ENCODE data around the gene LRRC8A.
A peak's percentile ranks its signal among the peaks of the same experiment; 100 is the strongest.
"Not testable (repeated sequence)": the region's sequence is repeated elsewhere in the genome, so short reads cannot be mapped to it uniquely, and the experiment has no call there.

Gene LRRC8A

DNA sequence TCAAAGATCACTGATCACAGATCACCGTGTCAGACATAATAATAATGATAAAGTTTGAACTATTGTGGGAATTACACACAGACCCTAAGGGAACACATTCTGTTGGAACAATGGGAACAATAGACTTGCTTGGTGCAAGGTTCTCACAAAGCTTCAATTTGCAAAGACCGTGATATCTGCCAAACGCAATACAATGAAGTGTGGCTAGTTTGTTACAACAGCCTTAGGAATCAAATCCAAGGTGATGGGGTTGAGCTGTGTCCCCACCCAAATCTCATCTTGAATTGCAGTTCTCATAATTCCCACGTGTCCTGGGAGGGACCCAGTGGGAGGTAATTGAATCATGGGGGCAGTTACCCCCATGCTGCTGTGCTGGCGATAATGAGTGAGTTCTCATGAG, 21.0 kb upstream of the LRRC8A start:
- Histone ChIP-seq H3K4me3 (ENCODE audit: severe bottlenecking) (no peak overlapping the region), H3K27ac (ENCODE audit: poor library complexity, severe bottlenecking) (no peak overlapping the region), H3K27me3 (ENCODE audit: insufficient read depth, poor library complexity, severe bottlenecking) (no peaks in the 10 kb centered on the region), H3K36me3 (ENCODE audit: low read depth) (no peaks in the 10 kb centered on the region; the same call in 1 of the 2 replicates), H3K9me3 (ENCODE audit: severe bottlenecking) (no peaks in the 10 kb centered on the region), H3K4me1 (ENCODE audit: insufficient read depth, poor library complexity, severe bottlenecking) (no peaks in the 10 kb centered on the region)
- TF ChIP-seq, protein P1, sequence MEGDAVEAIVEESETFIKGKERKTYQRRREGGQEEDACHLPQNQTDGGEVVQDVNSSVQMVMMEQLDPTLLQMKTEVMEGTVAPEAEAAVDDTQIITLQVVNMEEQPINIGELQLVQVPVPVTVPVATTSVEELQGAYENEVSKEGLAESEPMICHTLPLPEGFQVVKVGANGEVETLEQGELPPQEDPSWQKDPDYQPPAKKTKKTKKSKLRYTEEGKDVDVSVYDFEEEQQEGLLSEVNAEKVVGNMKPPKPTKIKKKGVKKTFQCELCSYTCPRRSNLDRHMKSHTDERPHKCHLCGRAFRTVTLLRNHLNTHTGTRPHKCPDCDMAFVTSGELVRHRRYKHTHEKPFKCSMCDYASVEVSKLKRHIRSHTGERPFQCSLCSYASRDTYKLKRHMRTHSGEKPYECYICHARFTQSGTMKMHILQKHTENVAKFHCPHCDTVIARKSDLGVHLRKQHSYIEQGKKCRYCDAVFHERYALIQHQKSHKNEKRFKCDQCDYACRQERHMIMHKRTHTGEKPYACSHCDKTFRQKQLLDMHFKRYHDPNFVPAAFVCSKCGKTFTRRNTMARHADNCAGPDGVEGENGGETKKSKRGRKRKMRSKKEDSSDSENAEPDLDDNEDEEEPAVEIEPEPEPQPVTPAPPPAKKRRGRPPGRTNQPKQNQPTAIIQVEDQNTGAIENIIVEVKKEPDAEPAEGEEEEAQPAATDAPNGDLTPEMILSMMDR (IDR thresholded peaks at IDR 0.05; ENCODE audit: poor library complexity, severe bottlenecking), result no peak
- no peak for ATAC-seq (ENCODE audit: low read depth)
- no peak for DNase-seq (ENCODE audit: low spot score)

DNA sequence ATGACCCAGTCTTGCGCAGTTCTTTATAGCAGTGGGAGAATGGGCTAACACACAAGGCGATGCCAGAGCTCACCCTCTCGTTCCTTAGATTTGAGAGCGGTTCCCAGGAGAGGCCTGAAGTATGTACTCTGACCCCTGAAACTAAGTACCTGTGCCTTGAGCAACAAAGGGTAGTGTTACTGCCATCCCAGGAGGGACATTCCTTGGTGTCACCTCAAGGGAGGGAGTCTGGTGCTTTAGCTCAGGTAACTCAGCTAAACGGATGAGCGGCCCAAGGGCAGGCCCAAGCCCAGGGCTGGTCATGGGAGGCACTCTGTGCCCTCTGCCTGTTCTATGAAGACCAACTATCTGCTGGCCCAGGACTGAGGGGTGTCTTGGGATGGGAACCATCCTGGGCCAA, 20.4 kb upstream of the LRRC8A start:
- no peaks in the 10 kb centered on the region for H3K4me1 ChIP-seq (ENCODE audit: insufficient read depth, poor library complexity, severe bottlenecking)
- no peak overlapping the region for H3K4me3 ChIP-seq (ENCODE audit: severe bottlenecking)
- H3K9me3 ChIP-seq (ENCODE audit: severe bottlenecking), result no peaks in the 10 kb centered on the region
- no peaks in the 10 kb centered on the region; the same call in 1 of the 2 replicates for H3K36me3 ChIP-seq (ENCODE audit: low read depth)
- TF ChIP-seq, protein P1 (IDR thresholded peaks at IDR 0.05; ENCODE audit: poor library complexity, severe bottlenecking), result no peak
- DNase-seq (ENCODE audit: low spot score) (no peak), ATAC-seq (ENCODE audit: low read depth) (no peak)
- no peak overlapping the region for H3K27ac ChIP-seq (ENCODE audit: poor library complexity, severe bottlenecking)
- no peaks in the 10 kb centered on the region for H3K27me3 ChIP-seq (ENCODE audit: insufficient read depth, poor library complexity, severe bottlenecking)

DNA sequence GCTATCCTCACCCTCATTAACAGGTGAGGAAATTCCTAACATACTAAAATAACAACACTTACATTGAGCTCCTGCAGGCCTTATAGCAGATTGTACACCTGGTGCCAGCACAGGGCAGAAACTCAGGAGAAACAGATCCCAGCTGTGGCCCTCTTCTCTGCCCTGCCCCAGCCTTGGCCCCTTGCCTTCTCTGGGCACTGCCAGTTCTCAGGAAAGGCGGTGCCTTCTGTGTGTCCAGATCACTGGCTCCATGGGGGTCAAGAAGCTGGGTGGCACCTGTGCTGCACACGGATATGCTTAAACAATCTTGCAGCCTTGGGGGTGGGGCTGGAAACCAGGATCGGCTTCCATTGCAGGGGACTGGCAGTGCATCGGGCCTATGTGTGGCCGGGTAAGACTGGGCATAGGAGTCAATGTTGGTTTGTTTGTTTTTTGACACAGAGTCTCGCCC, 19.5 kb upstream of the LRRC8A start:
- H3K4me3 ChIP-seq (ENCODE audit: severe bottlenecking), result no peak overlapping the region
- TF ChIP-seq, protein P1 (IDR thresholded peaks at IDR 0.05; ENCODE audit: poor library complexity, severe bottlenecking), result no peak
- no peak overlapping the region for H3K27ac ChIP-seq (ENCODE audit: poor library complexity, severe bottlenecking)
- ATAC-seq (ENCODE audit: low read depth) (no peak), DNase-seq (ENCODE audit: low spot score) (no peak)
- no peaks in the 10 kb centered on the region; the same call in 1 of the 2 replicates for H3K36me3 ChIP-seq (ENCODE audit: low read depth)
- peaks cover 6% of the 10 kb centered on the region for H3K4me1 ChIP-seq (ENCODE audit: insufficient read depth, poor library complexity, severe bottlenecking)
- no peaks in the 10 kb centered on the region for H3K9me3 ChIP-seq (ENCODE audit: severe bottlenecking)
- H3K27me3 ChIP-seq (ENCODE audit: insufficient read depth, poor library complexity, severe bottlenecking), result no peaks in the 10 kb centered on the region

DNA sequence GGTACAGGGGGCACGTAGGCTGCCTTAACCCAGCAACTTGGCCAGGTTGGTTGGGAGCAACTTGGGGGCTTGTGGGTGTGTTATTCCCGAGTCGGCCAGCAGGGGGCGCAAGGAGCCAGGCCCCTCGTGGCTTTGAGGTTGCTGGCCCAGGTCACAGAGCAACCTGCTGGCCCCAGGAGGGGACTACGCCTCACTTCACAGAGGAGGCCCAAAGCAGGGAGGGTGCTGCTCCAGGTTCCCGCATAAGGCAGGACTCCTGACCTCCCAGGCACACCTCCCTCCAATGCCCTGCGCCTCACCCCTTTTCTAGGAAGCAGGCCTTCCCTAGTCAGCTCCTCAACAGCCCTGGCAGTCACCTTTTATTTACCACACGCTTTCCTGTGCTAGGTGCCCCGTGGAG, 18.3 kb upstream of the LRRC8A start:
- no peaks in the 10 kb centered on the region; the same call in 1 of the 2 replicates for H3K36me3 ChIP-seq (ENCODE audit: low read depth)
- TF ChIP-seq, protein P1 (IDR thresholded peaks at IDR 0.05; ENCODE audit: poor library complexity, severe bottlenecking), result peak; percentile 88
- H3K9me3 ChIP-seq (ENCODE audit: severe bottlenecking), result no peaks in the 10 kb centered on the region
- no peak overlapping the region for H3K27ac ChIP-seq (ENCODE audit: poor library complexity, severe bottlenecking)
- H3K4me1 ChIP-seq (ENCODE audit: insufficient read depth, poor library complexity, severe bottlenecking), result peaks cover 12% of the 10 kb centered on the region
- peak; percentile 59 for ATAC-seq (ENCODE audit: low read depth)
- no peak overlapping the region for H3K4me3 ChIP-seq (ENCODE audit: severe bottlenecking)
- no peak for DNase-seq (ENCODE audit: low spot score)
- no peaks in the 10 kb centered on the region for H3K27me3 ChIP-seq (ENCODE audit: insufficient read depth, poor library complexity, severe bottlenecking)

DNA sequence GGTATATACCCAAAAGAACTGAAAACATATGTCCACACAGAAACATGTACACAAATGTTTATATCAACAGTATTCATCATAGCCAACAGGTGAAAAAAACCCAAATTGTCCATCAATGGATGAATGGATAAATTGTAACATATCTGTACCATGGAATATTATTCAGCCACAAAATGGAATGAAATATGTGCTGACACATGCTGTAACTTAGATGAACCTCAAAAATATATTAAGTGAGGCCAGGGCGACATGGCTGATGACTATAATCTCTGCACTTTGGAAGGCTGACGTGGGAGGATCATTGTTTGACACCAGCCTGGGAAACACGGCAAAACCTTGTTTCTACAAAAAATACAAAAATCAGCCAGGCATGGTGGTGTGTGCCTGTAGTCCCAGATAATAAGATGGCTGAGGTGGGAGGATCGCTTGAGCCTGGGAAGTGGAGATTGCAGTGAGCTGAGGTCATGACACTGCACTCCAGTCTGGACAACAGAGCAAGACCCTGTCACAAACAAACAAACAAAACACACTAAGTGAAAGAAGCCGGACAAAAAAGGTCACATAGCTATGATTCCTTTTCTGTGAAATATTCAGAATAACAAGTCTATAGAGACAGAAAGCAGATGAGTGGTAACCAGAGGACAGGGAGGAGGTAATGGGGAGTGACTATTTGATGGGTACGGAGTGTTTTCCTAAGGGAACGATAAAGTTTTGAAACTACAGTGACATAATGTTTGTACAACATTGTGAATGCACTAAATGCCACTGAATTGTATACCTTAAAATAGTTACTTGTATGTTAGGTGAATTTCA, 11.6 kb upstream of the LRRC8A start:
- TF ChIP-seq, protein P1 (IDR thresholded peaks at IDR 0.05; ENCODE audit: poor library complexity, severe bottlenecking), result no peak

DNA sequence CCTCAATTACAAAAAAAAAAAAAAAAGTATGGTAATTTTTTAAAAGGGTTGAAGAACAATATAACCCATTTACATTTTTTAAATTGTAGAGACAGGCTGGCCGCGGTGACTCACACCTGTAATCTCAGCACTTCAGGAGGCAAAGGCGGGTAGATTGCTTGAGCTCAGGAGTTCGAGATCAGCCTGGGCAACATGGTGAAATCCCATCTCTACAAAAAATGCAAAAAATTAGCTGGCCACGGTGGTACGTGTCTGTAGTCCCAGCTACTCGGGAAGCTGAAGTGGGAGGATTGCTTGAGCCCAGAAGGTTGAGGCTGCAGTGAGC, 11.0 kb upstream of the LRRC8A start:
- H3K36me3 ChIP-seq (ENCODE audit: low read depth), result peaks cover 15% of the 10 kb centered on the region; the same call in 1 of the 2 replicates
- H3K27ac ChIP-seq (ENCODE audit: poor library complexity, severe bottlenecking); ATAC-seq (ENCODE audit: low read depth): not testable (repeated sequence)

More for the DNA sequence above, 11.6 kb upstream of the LRRC8A start:
- DNase-seq (ENCODE audit: low spot score) (no peak), ATAC-seq (ENCODE audit: low read depth) (no peak)
- Histone ChIP-seq H3K27me3 (ENCODE audit: insufficient read depth, poor library complexity, severe bottlenecking) (no peaks in the 10 kb centered on the region), H3K36me3 (ENCODE audit: low read depth) (peaks cover 15% of the 10 kb centered on the region; the same call in 1 of the 2 replicates), H3K4me1 (ENCODE audit: insufficient read depth, poor library complexity, severe bottlenecking) (peaks cover 22% of the 10 kb centered on the region), H3K4me3 (ENCODE audit: severe bottlenecking) (no peak overlapping the region), H3K27ac (ENCODE audit: poor library complexity, severe bottlenecking) (no peak overlapping the region), H3K9me3 (ENCODE audit: severe bottlenecking) (no peaks in the 10 kb centered on the region)

More for the DNA sequence above, 11.0 kb upstream of the LRRC8A start:
- not testable (repeated sequence) for H3K9me3 ChIP-seq (ENCODE audit: severe bottlenecking); H3K4me3 ChIP-seq (ENCODE audit: severe bottlenecking); DNase-seq (ENCODE audit: low spot score); H3K27me3 ChIP-seq (ENCODE audit: insufficient read depth, poor library complexity, severe bottlenecking)
- H3K4me1 ChIP-seq (ENCODE audit: insufficient read depth, poor library complexity, severe bottlenecking), result peaks cover 22% of the 10 kb centered on the region

All from RWPE2 (cell line).